Upper lobe of left lung (tissue), 6 donors: ENCODE measurements around the gene PPAT. TPM values are rescaled to one million over a fixed set of nuclear protein-coding genes. Genes with fewer than 3 reads are reported as not detected.
A peak's percentile ranks its signal among the peaks of the same experiment; 100 is the strongest.

Experiments
- ATAC-seq, 2 donors: fragments of 200-7000 bp; cut with Tn5 transposase; one replicate each; pipeline ENCODE4 v1.9.1; 2022; ENCODE audit warnings: mild to moderate bottlenecking in 2 of 2, moderate library complexity in 2 of 2; ENCODE audit not compliant: low FRiP score in 2 of 2
- DNase-seq, 2 donors: peaks; one replicate each; pipeline ENCODE4 v3.0.0-alpha.2; 2019 to 2020
- H3K27ac ChIP-seq, 4 donors: fragments of 200-600 bp; sonication (generic); one replicate each; pipeline ENCODE4 v1.5.1; 2016 to 2019
- H3K27me3 ChIP-seq, 4 donors: fragments of 200-600 bp; sonication (generic); one replicate each; pipeline ENCODE4 v1.5.1; 2017 to 2019
- H3K36me3 ChIP-seq, 4 donors: fragments of 200-600 bp; sonication (generic); one replicate each; pipeline ENCODE4 v1.5.1; 2016 to 2019
- H3K4me1 ChIP-seq, 4 donors: fragments of 200-600 bp; sonication (generic); one replicate each; pipeline ENCODE4 v1.5.1; 2018 to 2019
- H3K4me3 ChIP-seq, 4 donors: fragments of 200-600 bp; sonication (generic); one replicate each; pipeline ENCODE4 v1.5.1; 2017 to 2019; ENCODE audit warnings: mild to moderate bottlenecking in 2 of 4, moderate library complexity in 1 of 4
- H3K9me3 ChIP-seq, 4 donors: fragments of 200-600 bp; sonication (generic); one replicate each; pipeline ENCODE4 v1.5.1; 2018 to 2019
- EP300 ChIP-seq, 4 donors: sonication (generic); formaldehyde crosslinking; IDR thresholded peaks; one replicate each; pipeline ENCODE4 v1.5.1; 2017; ENCODE audit warnings: antibody characterized with exemption in 4 of 4, control low read depth in 2 of 4
- POLR2A ChIP-seq, 4 donors: fragments of 450-650 bp; IDR thresholded peaks; one replicate each; pipeline ENCODE4 v1.5.1; 2016 to 2017; ENCODE audit warnings: antibody characterized with exemption in 4 of 4, mild to moderate bottlenecking in 2 of 4
- POLR2AphosphoS5 ChIP-seq, 2 donors: sonication (generic); formaldehyde crosslinking; IDR thresholded peaks; one replicate each; pipeline ENCODE4 v1.5.1; 2017; ENCODE audit warnings: antibody characterized with exemption in 2 of 2
- WGBS, 2 donors: methylation state at CpG; one replicate each; pipeline ENCODE4 v1.1.5; 2017 to 2018; 5-methylcytosine and 5-hydroxymethylcytosine counted together
- total RNA-seq, 6 donors: library from RNA; depleted of rRNA in 4 of 6; stranded (reverse); fragments of >200 nt in 4 of 6; gene quantifications; one replicate each; pipeline versions ENCODE4 v1.1.0 to v1.2.1, GENCODE V29; 2016 to 2021
- TF ChIP-seq, protein P1 (sequence below), 6 experiments: fragments of 450-650 bp in 4 of 6; fragments of 200-600 bp in 2 of 6; sonication (generic) in 2 of 6; IDR thresholded peaks; one replicate each; pipeline ENCODE4 v1.5.1; 2016 to 2019; ENCODE audit warnings: antibody characterized with exemption in 6 of 6
- donor health status: DM: no; HTN: no; CAD: no; lungs with moderate emphysema.
- donor health status: DM: no; HTN: yes; CAD: no; lungs with severe emphysema.

Gene PPAT
- total RNA-seq, 6 donors from 2014 or later, result 0.44 to 6.3 (median 5.4) TPM

DNA sequence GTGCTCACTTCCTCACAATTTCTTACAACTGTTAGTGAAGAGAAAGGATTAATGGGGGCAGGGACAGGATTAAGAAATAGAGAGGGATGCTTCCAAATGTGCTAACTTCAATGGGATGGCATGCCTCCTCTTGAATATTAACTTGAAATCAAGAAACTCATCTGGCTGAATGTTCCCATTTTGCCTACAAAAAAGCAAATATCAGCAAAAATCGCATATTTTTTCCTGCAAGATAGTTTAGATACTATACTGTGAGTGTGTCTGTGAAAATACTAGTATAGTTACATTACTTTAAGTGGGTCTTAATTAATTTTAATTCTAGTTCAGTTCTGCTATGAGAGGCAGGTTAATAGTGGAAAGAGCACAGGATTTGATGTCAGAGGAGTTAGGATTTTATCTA lies 5.6 kb upstream of the PPAT start:
- Histone ChIP-seq H3K36me3 (peaks cover 0 to 10% (median 2%) of the 10 kb centered on the region in 4 donors), H3K9me3 (no peaks in the 10 kb centered on the region), H3K4me1 (peaks cover 0 to 13% (median 3%) of the 10 kb centered on the region in 4 donors), H3K27ac (no peak overlapping the region), H3K27me3 (no peaks in the 10 kb centered on the region), H3K4me3 (no peak overlapping the region)
- TF ChIP-seq, protein P1, sequence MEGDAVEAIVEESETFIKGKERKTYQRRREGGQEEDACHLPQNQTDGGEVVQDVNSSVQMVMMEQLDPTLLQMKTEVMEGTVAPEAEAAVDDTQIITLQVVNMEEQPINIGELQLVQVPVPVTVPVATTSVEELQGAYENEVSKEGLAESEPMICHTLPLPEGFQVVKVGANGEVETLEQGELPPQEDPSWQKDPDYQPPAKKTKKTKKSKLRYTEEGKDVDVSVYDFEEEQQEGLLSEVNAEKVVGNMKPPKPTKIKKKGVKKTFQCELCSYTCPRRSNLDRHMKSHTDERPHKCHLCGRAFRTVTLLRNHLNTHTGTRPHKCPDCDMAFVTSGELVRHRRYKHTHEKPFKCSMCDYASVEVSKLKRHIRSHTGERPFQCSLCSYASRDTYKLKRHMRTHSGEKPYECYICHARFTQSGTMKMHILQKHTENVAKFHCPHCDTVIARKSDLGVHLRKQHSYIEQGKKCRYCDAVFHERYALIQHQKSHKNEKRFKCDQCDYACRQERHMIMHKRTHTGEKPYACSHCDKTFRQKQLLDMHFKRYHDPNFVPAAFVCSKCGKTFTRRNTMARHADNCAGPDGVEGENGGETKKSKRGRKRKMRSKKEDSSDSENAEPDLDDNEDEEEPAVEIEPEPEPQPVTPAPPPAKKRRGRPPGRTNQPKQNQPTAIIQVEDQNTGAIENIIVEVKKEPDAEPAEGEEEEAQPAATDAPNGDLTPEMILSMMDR (IDR thresholded peaks at IDR 0.05), result no peak
- TF ChIP-seq EP300 (IDR thresholded peaks at IDR 0.05) (no peak), POLR2AphosphoS5 (IDR thresholded peaks at IDR 0.05) (no peak), POLR2A (IDR thresholded peaks at IDR 0.05) (no peak)
- 75 to 96% methylated on average over 1 of the region's 1 CpG for WGBS, 2 donors
- DNase-seq, result no peak
- ATAC-seq, result no peak

DNA sequence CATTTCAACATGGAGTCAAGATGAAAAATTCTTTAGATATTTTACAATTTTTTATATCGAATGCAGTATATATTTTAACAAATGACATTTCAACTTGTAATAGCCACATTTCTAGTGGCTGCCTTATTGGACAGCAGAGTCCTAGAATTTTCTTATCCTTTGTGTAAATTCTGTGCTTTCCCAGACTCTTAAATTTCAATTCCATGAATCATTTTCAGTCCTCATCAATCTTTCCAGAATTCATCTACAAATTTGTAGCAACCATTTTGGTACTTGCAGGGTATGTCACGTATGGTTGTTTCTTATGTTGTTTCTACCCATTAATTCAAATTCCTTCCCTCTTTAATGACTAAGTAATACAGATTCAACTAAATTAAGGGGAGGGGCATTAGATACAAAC lies 3.4 kb upstream of the PPAT start:
- 91 to 95% methylated on average over 2 of the region's 2 CpGs for WGBS, 2 donors
- Histone ChIP-seq H3K4me1 (peaks cover 5 to 27% (median 14%) of the 10 kb centered on the region in 4 donors), H3K9me3 (no peaks in the 10 kb centered on the region), H3K27me3 (no peaks in the 10 kb centered on the region), H3K36me3 (peaks cover 0 to 10% (median 2%) of the 10 kb centered on the region in 4 donors), H3K27ac (no peak overlapping the region), H3K4me3 (no peak overlapping the region)
- DNase-seq, result no peak
- no peak for ATAC-seq
- TF ChIP-seq POLR2AphosphoS5 (IDR thresholded peaks at IDR 0.05) (no peak), EP300 (IDR thresholded peaks at IDR 0.05) (no peak), POLR2A (IDR thresholded peaks at IDR 0.05) (no peak)
- TF ChIP-seq, protein P1 (IDR thresholded peaks at IDR 0.05), result no peak

DNA sequence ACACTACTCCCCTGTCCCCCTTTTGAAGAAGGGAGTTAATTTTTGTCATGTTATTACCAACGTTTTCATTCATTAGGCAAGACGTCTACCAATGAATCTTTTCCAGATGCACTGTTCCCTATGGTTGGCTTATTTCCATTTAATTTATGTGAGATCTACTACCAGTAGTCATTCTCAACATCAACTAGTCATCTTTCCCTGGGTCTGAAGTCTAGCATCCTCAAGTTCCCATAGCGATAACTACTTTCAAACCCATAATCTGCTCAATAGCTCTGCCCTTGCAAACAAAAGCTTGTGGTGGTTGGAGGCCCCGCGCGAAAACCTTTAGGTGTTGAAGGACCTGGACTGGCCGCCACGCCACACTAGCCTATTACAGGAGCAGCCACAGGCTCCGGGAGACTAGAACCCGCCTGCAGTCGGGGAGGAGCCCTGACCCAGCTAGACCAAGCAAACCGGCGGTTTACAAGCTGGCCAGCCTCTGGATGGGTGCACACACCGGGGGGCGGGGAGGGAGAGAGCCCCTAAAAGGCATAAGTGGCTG lies 746 bp downstream of the PPAT start:
- 3 to 11% methylated on average over 3 to 14 of the region's 15 CpGs for WGBS, 2 donors
- peak; percentile 27 to 52 for ATAC-seq
- Histone ChIP-seq H3K4me3 (peak overlapping the region; percentile 11 to 87 (median 80)), H3K4me1 (peaks cover 5 to 30% (median 14%) of the 10 kb centered on the region in 4 donors), H3K27me3 (no peaks in the 10 kb centered on the region), H3K36me3 (no peaks in the 10 kb centered on the region), H3K27ac (peak overlapping the region; percentile 85 to 94 (median 90)), H3K9me3 (no peaks in the 10 kb centered on the region)
- peak in 1 of 2 donors; percentile 49 for DNase-seq
- no peak for TF ChIP-seq POLR2A (IDR thresholded peaks at IDR 0.05)
- TF ChIP-seq, protein P1 (IDR thresholded peaks at IDR 0.05), result no peak
- TF ChIP-seq POLR2AphosphoS5 (IDR thresholded peaks at IDR 0.05), result no peak
- TF ChIP-seq EP300 (IDR thresholded peaks at IDR 0.05), result no peak

DNA sequence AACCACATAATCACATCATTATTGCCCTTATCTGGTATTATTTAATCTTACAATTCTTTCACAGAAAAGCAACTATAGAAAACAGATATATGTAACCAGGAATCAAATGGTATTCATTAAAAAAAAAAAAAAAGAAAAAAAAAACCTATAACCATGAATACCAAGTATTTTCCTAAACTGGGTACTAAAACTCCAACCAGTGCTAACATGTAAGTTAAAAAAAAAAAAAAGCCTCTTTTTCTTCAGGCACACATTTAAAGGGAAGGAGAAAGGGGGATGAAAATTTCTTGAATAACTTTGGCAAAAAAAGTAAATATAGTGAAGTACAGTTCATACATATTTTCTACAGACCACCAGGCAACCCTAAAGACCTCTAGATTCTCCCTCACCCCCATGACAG lies 2.1 kb downstream of the PPAT start:
- Histone ChIP-seq H3K4me3 (no peak overlapping the region), H3K9me3 (no peaks in the 10 kb centered on the region), H3K27ac (no peak overlapping the region), H3K36me3 (no peaks in the 10 kb centered on the region), H3K27me3 (no peaks in the 10 kb centered on the region), H3K4me1 (peaks cover 5 to 30% (median 14%) of the 10 kb centered on the region in 4 donors)
- ATAC-seq (no peak), DNase-seq (no peak)
- TF ChIP-seq EP300 (IDR thresholded peaks at IDR 0.05) (no peak), POLR2AphosphoS5 (IDR thresholded peaks at IDR 0.05) (no peak), POLR2A (IDR thresholded peaks at IDR 0.05) (no peak)
- TF ChIP-seq, protein P1 (IDR thresholded peaks at IDR 0.05), result no peak

DNA sequence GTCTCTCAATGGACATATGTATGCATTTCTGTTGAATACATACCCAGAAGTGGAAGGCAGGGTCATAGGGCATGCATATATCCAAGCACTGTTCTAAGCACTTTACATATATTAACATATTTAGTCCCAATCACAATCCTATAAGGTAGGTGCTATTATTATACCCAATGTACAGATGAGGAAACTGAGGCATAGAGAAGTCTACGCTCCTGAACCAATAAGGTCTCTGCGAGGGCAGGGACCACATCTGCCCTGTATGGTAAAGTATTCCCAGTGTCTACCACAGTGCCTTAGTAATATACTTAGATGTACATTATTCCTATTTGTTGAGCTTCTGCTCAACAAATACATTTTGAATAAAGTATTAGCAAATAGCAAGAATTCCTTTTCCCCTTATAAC lies 5.2 kb downstream of the PPAT start:
- Histone ChIP-seq H3K27me3 (no peaks in the 10 kb centered on the region), H3K4me3 (no peak overlapping the region), H3K36me3 (no peaks in the 10 kb centered on the region), H3K9me3 (no peaks in the 10 kb centered on the region), H3K27ac (no peak overlapping the region), H3K4me1 (peaks cover 5 to 17% (median 11%) of the 10 kb centered on the region in 4 donors)
- ATAC-seq, result no peak
- no peak for DNase-seq
- WGBS, 2 donors, result 93 to 97% methylated on average over 2 of the region's 2 CpGs
- no peak for TF ChIP-seq EP300 (IDR thresholded peaks at IDR 0.05)
- TF ChIP-seq, protein P1 (IDR thresholded peaks at IDR 0.05), result no peak
- TF ChIP-seq POLR2A (IDR thresholded peaks at IDR 0.05), result no peak
- no peak for TF ChIP-seq POLR2AphosphoS5 (IDR thresholded peaks at IDR 0.05)
